ENCODE measurements around the gene AP3S1.

The AP3S1 gene

GRCh38 chr5:115954144-115954543 lies 112.4 kb downstream of the AP3S1 start:
- Histone ChIP-seq H2BK120ac (ENCODE audit: low read depth, low read length) (no peak overlapping the region), H3K9me3 (ENCODE audit: control insufficient read depth, low read length) (no peaks in the 10 kb centered on the region), H3K4ac (ENCODE audit: low read depth in 1 of 2, low read length in 2 of 2) (no peak overlapping the region), H3K4me2 (ENCODE audit: low read length, poor library complexity, severe bottlenecking) (no peak overlapping the region), H2AFZ (ENCODE audit: low read depth, low read length) (no peak overlapping the region), H3K18ac (ENCODE audit: low read depth in 1 of 2, low read length in 2 of 2) (no peak overlapping the region), H3K9ac (ENCODE audit: low read length) (no peak overlapping the region), H2BK5ac (ENCODE audit: low read depth, low read length, poor library complexity, severe bottlenecking) (no peak overlapping the region), H3K27me3 (ENCODE audit: control insufficient read depth in 1 of 2, insufficient read depth in 1 of 2, low read length in 2 of 2) (no peaks in the 10 kb centered on the region), H3K4me1 (ENCODE audit: control insufficient read depth, insufficient read depth, low read depth, low read length) (no peaks in the 10 kb centered on the region), H2BK15ac (ENCODE audit: low read depth, poor library complexity, severe bottlenecking) (no peak overlapping the region), H3K4me3 (ENCODE audit: insufficient read depth in 1 of 2, low read depth in 1 of 2, low read length in 2 of 2) (no peak overlapping the region), H3K36me3 (ENCODE audit: control insufficient read depth in 1 of 2, insufficient read depth in 2 of 2, low read depth in 1 of 2, low read length in 2 of 2) (no peaks in the 10 kb centered on the region), H2BK12ac (ENCODE audit: low read length in 2 of 2) (no peak overlapping the region), H3K79me1 (replicated peaks; ENCODE audit: low read length, poor library complexity, severe bottlenecking) (no peaks in the 10 kb centered on the region), H3K23ac (ENCODE audit: low read length in 2 of 2) (no peak overlapping the region), H3K14ac (ENCODE audit: low read length in 2 of 2) (no peak overlapping the region), H4K91ac (ENCODE audit: low read length) (no peak overlapping the region), H2AK5ac (ENCODE audit: low read length, severe bottlenecking) (no peak overlapping the region), H4K8ac (ENCODE audit: low read length) (no peak overlapping the region), H3K27ac (ENCODE audit: low read length, poor library complexity, severe bottlenecking) (no peak overlapping the region)
- DNase-seq: no peak

DNA sequence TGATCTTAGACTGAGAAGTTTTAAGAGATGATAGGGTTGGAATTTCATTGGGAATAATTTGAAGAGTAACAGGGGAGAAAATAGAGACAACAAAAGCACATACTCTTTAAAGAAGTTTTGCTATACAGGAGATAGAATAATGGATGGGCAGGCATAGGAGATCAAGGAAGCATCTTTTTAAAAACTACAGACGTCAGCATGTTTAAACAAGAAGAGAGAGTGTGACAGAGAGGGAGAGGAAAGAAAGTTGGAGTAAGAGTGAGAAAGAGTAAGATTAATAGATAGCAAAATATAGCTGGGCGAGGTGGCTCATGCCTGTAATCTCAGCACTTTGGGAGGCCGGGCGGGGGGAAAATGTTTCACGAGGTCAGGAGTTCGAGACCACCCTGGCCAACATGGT lies 115.2 kb downstream of the AP3S1 start:
- no peak overlapping the region for H3K14ac ChIP-seq (ENCODE audit: low read length in 2 of 2)
- no peak overlapping the region for H3K27ac ChIP-seq (ENCODE audit: low read length, poor library complexity, severe bottlenecking)
- no peaks in the 10 kb centered on the region for H3K9me3 ChIP-seq (ENCODE audit: control insufficient read depth, low read length)

DNA sequence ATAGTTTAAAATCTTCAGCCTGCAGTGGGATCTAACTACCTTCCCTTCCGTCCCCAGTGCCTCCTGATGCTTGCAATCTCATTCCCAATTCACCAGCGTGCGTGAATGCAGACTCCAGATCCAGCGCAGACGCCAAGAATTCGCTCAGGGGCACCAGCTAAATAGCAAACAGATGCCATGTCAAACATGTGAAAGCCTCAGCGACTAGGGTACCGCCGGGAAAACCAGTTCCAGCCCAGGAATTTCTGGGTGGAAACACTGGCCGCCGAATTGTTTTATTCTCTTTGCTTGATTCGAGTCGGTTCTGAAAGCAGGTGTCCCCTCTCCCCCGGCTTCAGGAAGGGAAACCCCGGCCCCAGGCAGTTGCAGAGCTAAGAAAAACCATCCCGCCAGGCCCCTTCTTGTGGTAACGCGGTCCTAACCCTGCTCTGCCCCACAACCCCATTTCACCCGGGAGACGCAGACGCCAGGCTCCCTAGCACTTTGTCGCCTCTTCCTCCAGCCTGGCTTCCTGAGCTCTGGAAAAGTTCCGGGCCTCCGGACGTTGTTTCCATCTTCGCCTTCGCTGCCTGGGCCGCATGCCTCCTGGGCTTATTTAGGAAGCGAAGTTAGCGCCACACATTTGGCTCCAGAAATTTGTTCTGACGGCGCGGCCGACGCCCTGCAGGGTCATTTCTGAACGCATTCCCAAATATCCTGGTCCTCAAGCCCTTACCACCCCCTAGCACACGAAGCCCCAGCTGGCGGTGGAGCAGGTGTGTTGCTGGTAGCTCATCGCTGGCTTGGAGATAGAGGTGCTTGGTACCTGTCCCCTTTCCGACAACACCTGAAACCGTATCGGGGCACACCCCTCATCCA lies 119.9 kb downstream of the AP3S1 start:
- Histone ChIP-seq H3K27me3 (ENCODE audit: control insufficient read depth in 1 of 2, insufficient read depth in 1 of 2, low read length in 2 of 2) (peaks cover 0 to 21% of the 10 kb centered on the region in 2 experiments), H3K14ac (ENCODE audit: low read length in 2 of 2) (no peak overlapping the region), H4K91ac (ENCODE audit: low read length) (peak overlapping the region; percentile 15), H3K9me3 (ENCODE audit: control insufficient read depth, low read length) (no peaks in the 10 kb centered on the region), H2AK5ac (ENCODE audit: low read length, severe bottlenecking) (no peak overlapping the region), H3K9ac (ENCODE audit: low read length) (peak overlapping the region; percentile 67), H3K4me3 (ENCODE audit: insufficient read depth in 1 of 2, low read depth in 1 of 2, low read length in 2 of 2) (peak overlapping the region in 1 of 2 experiments; percentile 55), H3K4me2 (ENCODE audit: low read length, poor library complexity, severe bottlenecking) (peak overlapping the region; percentile 59), H2BK120ac (ENCODE audit: low read depth, low read length) (no peak overlapping the region), H3K18ac (ENCODE audit: low read depth in 1 of 2, low read length in 2 of 2) (no peak overlapping the region), H3K23ac (ENCODE audit: low read length in 2 of 2) (no peak overlapping the region), H3K36me3 (ENCODE audit: control insufficient read depth in 1 of 2, insufficient read depth in 2 of 2, low read depth in 1 of 2, low read length in 2 of 2) (no peaks in the 10 kb centered on the region), H2BK15ac (ENCODE audit: low read depth, poor library complexity, severe bottlenecking) (no peak overlapping the region), H2AFZ (ENCODE audit: low read depth, low read length) (no peak overlapping the region), H4K8ac (ENCODE audit: low read length) (no peak overlapping the region), H2BK12ac (ENCODE audit: low read length in 2 of 2) (no peak overlapping the region), H3K27ac (ENCODE audit: low read length, poor library complexity, severe bottlenecking) (no peak overlapping the region), H3K4me1 (ENCODE audit: control insufficient read depth, insufficient read depth, low read depth, low read length) (peaks cover 14% of the 10 kb centered on the region), H2BK5ac (ENCODE audit: low read depth, low read length, poor library complexity, severe bottlenecking) (no peak overlapping the region), H3K4ac (ENCODE audit: low read depth in 1 of 2, low read length in 2 of 2) (no peak overlapping the region), H3K79me1 (replicated peaks; ENCODE audit: low read length, poor library complexity, severe bottlenecking) (no peaks in the 10 kb centered on the region)
- 64% methylated on average over 42 of the region's 42 CpGs for WGBS
- DNase-seq: no peak

More for the DNA sequence above, 115.2 kb downstream of the AP3S1 start:
- Histone ChIP-seq H2BK120ac (ENCODE audit: low read depth, low read length) (no peak overlapping the region), H4K8ac (ENCODE audit: low read length) (no peak overlapping the region), H3K27me3 (ENCODE audit: control insufficient read depth in 1 of 2, insufficient read depth in 1 of 2, low read length in 2 of 2) (peaks cover 0 to 9% of the 10 kb centered on the region in 2 experiments), H2BK5ac (ENCODE audit: low read depth, low read length, poor library complexity, severe bottlenecking) (no peak overlapping the region), H3K4ac (ENCODE audit: low read depth in 1 of 2, low read length in 2 of 2) (no peak overlapping the region), H3K79me1 (replicated peaks; ENCODE audit: low read length, poor library complexity, severe bottlenecking) (no peaks in the 10 kb centered on the region), H2BK12ac (ENCODE audit: low read length in 2 of 2) (no peak overlapping the region), H4K91ac (ENCODE audit: low read length) (no peak overlapping the region), H2BK15ac (ENCODE audit: low read depth, poor library complexity, severe bottlenecking) (no peak overlapping the region), H3K4me1 (ENCODE audit: control insufficient read depth, insufficient read depth, low read depth, low read length) (peaks cover 6% of the 10 kb centered on the region), H3K18ac (ENCODE audit: low read depth in 1 of 2, low read length in 2 of 2) (no peak overlapping the region), H3K9ac (ENCODE audit: low read length) (no peak overlapping the region), H3K36me3 (ENCODE audit: control insufficient read depth in 1 of 2, insufficient read depth in 2 of 2, low read depth in 1 of 2, low read length in 2 of 2) (no peaks in the 10 kb centered on the region), H2AK5ac (ENCODE audit: low read length, severe bottlenecking) (no peak overlapping the region), H2AFZ (ENCODE audit: low read depth, low read length) (no peak overlapping the region), H3K23ac (ENCODE audit: low read length in 2 of 2) (no peak overlapping the region), H3K4me2 (ENCODE audit: low read length, poor library complexity, severe bottlenecking) (no peak overlapping the region), H3K4me3 (ENCODE audit: insufficient read depth in 1 of 2, low read depth in 1 of 2, low read length in 2 of 2) (no peak overlapping the region)
- DNase-seq: no peak
- WGBS: 76% methylated on average over 6 of the region's 6 CpGs

- H3K23ac ChIP-seq (ENCODE audit: low read length in 2 of 2): peak within 1 kb of the TSS in 1 of 2 experiments; percentile 57
- H3K4me3 ChIP-seq (ENCODE audit: insufficient read depth in 1 of 2, low read depth in 1 of 2, low read length in 2 of 2): peak within 1 kb of the TSS; percentile 30 to 55
- H2BK120ac ChIP-seq (ENCODE audit: low read depth, low read length): no peak within 1 kb of the TSS
- peaks cover 0 to 21% of the 10 kb centered on the region in 2 experiments for H3K27me3 ChIP-seq (ENCODE audit: control insufficient read depth in 1 of 2, insufficient read depth in 1 of 2, low read length in 2 of 2)
- H2AK5ac ChIP-seq (ENCODE audit: low read length, severe bottlenecking): no peak within 1 kb of the TSS
- H3K27ac ChIP-seq (ENCODE audit: low read length, poor library complexity, severe bottlenecking): no peak within 1 kb of the TSS
- DNase-seq: no peak
- no peak within 1 kb of the TSS for H3K18ac ChIP-seq (ENCODE audit: low read depth in 1 of 2, low read length in 2 of 2)
- H3K4me2 ChIP-seq (ENCODE audit: low read length, poor library complexity, severe bottlenecking): peak within 1 kb of the TSS; percentile 59
- H3K4ac ChIP-seq (ENCODE audit: low read depth in 1 of 2, low read length in 2 of 2): no peak within 1 kb of the TSS
- no peak within 1 kb of the TSS for H2BK5ac ChIP-seq (ENCODE audit: low read depth, low read length, poor library complexity, severe bottlenecking)
- H4K91ac ChIP-seq (ENCODE audit: low read length): peak within 1 kb of the TSS; percentile 15
- no peak within 1 kb of the TSS for H2BK12ac ChIP-seq (ENCODE audit: low read length in 2 of 2)
- H3K4me1 ChIP-seq (ENCODE audit: control insufficient read depth, insufficient read depth, low read depth, low read length): peaks cover 14% of the 10 kb centered on the region
- no peaks in the 10 kb centered on the region for H3K79me1 ChIP-seq (replicated peaks; ENCODE audit: low read length, poor library complexity, severe bottlenecking)
- no peaks in the 10 kb centered on the region for H3K36me3 ChIP-seq (ENCODE audit: control insufficient read depth in 1 of 2, insufficient read depth in 2 of 2, low read depth in 1 of 2, low read length in 2 of 2)
- H2AFZ ChIP-seq (ENCODE audit: low read depth, low read length): peak within 1 kb of the TSS; percentile 5
- H3K14ac ChIP-seq (ENCODE audit: low read length in 2 of 2): no peak within 1 kb of the TSS
- H4K8ac ChIP-seq (ENCODE audit: low read length): no peak within 1 kb of the TSS
- H3K9me3 ChIP-seq (ENCODE audit: control insufficient read depth, low read length): no peaks in the 10 kb centered on the region
- WGBS: 53% methylated on average over 18 of the region's 18 CpGs
- no peak within 1 kb of the TSS for H2BK15ac ChIP-seq (ENCODE audit: low read depth, poor library complexity, severe bottlenecking)
- peak within 1 kb of the TSS; percentile 67 for H3K9ac ChIP-seq (ENCODE audit: low read length)
Measured at GRCh38 chr5:115962239-115962564, 120.5 kb downstream of the AP3S1 start, which contains the start of gene LVRN. LVRN (plus strand) TSS chr5:115962475; CDS start chr5:115962618, 143 bp downstream.
